Lower leg skin (tissue), 3 donors: ENCODE measurements around the gene MIA2.

ENCODE experiments used
- CTCF ChIP-seq, 3 donors: fragments of 450-650 bp; IDR thresholded peaks; one replicate each; pipeline ENCODE4 v1.5.1; 2016; ENCODE audit warnings: antibody characterized with exemption in 3 of 3, mild to moderate bottlenecking in 3 of 3, moderate library complexity in 2 of 3
- POLR2A ChIP-seq, 2 donors: fragments of 450-650 bp; IDR thresholded peaks; one replicate each; pipeline ENCODE4 v1.6.1; 2016 to 2017; ENCODE audit warnings: antibody characterized with exemption in 2 of 2, mild to moderate bottlenecking in 1 of 2, moderate library complexity in 1 of 2

- TF ChIP-seq POLR2A (IDR thresholded peaks at IDR 0.05), result no peak
- TF ChIP-seq CTCF (IDR thresholded peaks at IDR 0.05), result no peak
Observed at GRCh38 chr14:39351708-39352107, 118.0 kb downstream of the MIA2 start.
